HepG2 (cell line): ENCODE measurements around the gene ACSF3. TPM values are rescaled to one million over a fixed set of nuclear protein-coding genes. Genes with fewer than 3 reads are reported as not detected.

Source experiments
- ATAC-seq: fragments of 200-7000 bp; cut with Tn5 transposase; 3 replicates; pipeline ENCODE4 v1.9.1; 2020; ENCODE audit warnings: mild to moderate bottlenecking, moderate library complexity
- BruUV-seq: library from RNA; stranded (reverse); fragments of 400-500 nt; replicated peaks from 2 replicates; lab custom pipeline; 2021; lab: Mats Ljungman, UMichigan
- CTCF ChIA-PET: fragments of 300-600 bp; formaldehyde crosslinking; extraction: SDS; loops from one replicate; lab custom pipeline; 2021; ENCODE audit warnings: low total read pairs, inconsistent platforms, low intra/inter-chr PET ratio; lab: Yijun Ruan, JAX
- POLR2A ChIA-PET: fragments of 350-600 bp; sonication (Branson Sonifier 250); formaldehyde crosslinking; loops from one replicate; lab custom pipeline; 2020; ENCODE audit warnings: antibody characterized with exemption, inconsistent platforms; lab: Yijun Ruan, JAX
- DNase-seq: peaks from one replicate; pipeline ENCODE4 v3.0.0-alpha.2; 2015; ENCODE audit warnings: low spot score
- FAIRE-seq: peaks from 3 replicates; lab custom pipeline; 2011; peaks lifted over from hg19 to GRCh38; lab: Jason Lieb, UNC
- H2AFZ ChIP-seq: one replicate; pipeline ENCODE4 v1.6.1; 2011; ENCODE audit warnings: low read length, inconsistent platforms
- H3K27ac ChIP-seq: fragments of 300-600 bp; 3 replicates; pipeline ENCODE4 v1.8.0; 2011; ENCODE audit warnings: mixed run types, mild to moderate bottlenecking, mixed read lengths, low read length, inconsistent platforms; ENCODE audit not compliant: insufficient read depth; ENCODE audit errors: extremely low read length
- H3K27me3 ChIP-seq, 2 experiments: fragments of 200-600 bp in 1 of 2; 2 replicates in 1 of 2; 3 replicates in 1 of 2; pipeline versions ENCODE4 v1.6.0 to v1.8.0; 2011; ENCODE audit warnings: low read length in 2 of 2, mild to moderate bottlenecking in 2 of 2, moderate library complexity in 2 of 2, inconsistent platforms in 1 of 2; ENCODE audit not compliant: insufficient read depth in 2 of 2, control insufficient read depth in 1 of 2
- H3K36me3 ChIP-seq, 2 experiments: fragments of 200-600 bp in 1 of 2; replicated peaks in 1 of 2; 2 replicates in 1 of 2; 3 replicates in 1 of 2; pipeline versions ENCODE4 v1.5.1 to v1.8.0; 2011; ENCODE audit warnings: low read length in 2 of 2, inconsistent platforms in 1 of 2; ENCODE audit not compliant: insufficient read depth in 2 of 2, control insufficient read depth in 1 of 2
- H3K4me1 ChIP-seq: 2 replicates; pipeline ENCODE4 v1.5.1; 2012; ENCODE audit warnings: low read length, inconsistent platforms; ENCODE audit not compliant: insufficient read depth
- H3K4me2 ChIP-seq: 2 replicates; pipeline ENCODE4 v1.6.0; 2011; ENCODE audit warnings: low read depth, low read length, inconsistent platforms
- H3K4me3 ChIP-seq, 3 experiments: fragments of 200-600 bp in 1 of 3; sonication (generic), shearing (Covaris generic) in 1 of 3; replicated peaks in 1 of 3; 2 replicates each; pipeline ENCODE4 v1.5.1; 2011 to 2016; ENCODE audit warnings: low read length in 3 of 3, inconsistent platforms in 2 of 3, low read depth in 2 of 3, mild to moderate bottlenecking in 2 of 3, control low read depth in 1 of 3, mixed read lengths in 1 of 3; ENCODE audit not compliant: insufficient read depth in 1 of 3
- H3K79me2 ChIP-seq: one replicate; pipeline ENCODE4 v1.6.1; 2011; ENCODE audit warnings: low read length, inconsistent platforms; ENCODE audit not compliant: insufficient read depth
- H3K9ac ChIP-seq: 2 replicates; pipeline ENCODE4 v1.6.0; 2011; ENCODE audit warnings: mild to moderate bottlenecking, low read depth, low read length, inconsistent platforms; ENCODE audit not compliant: insufficient read depth
- H3K9me3 ChIP-seq: 2 replicates; pipeline ENCODE4 v1.5.1; 2012; ENCODE audit warnings: mild to moderate bottlenecking, low read length
- H4K20me1 ChIP-seq: 2 replicates; pipeline ENCODE4 v1.6.0; 2011; ENCODE audit warnings: inconsistent platforms, mild to moderate bottlenecking, low read length, moderate library complexity; ENCODE audit not compliant: insufficient read depth
- AGO2 ChIP-seq: fragments of 200-400 bp; formaldehyde crosslinking; optimal IDR thresholded peaks from 2 replicates; pipeline ENCODE3; 2017; ENCODE audit warnings: mild to moderate bottlenecking, low read depth, low read length, moderate library complexity
- PCBP1 ChIP-seq: fragments of 200-400 bp; formaldehyde crosslinking; IDR thresholded peaks from 2 replicates; pipeline ENCODE4 v1.6.1; 2017; ENCODE audit warnings: mild to moderate bottlenecking, low read depth, low read length, borderline replicate concordance
- RBFOX2 ChIP-seq: fragments of 200-400 bp; formaldehyde crosslinking; IDR thresholded peaks from 2 replicates; pipeline ENCODE4 v1.6.1; 2017; ENCODE audit warnings: low read depth, mild to moderate bottlenecking, low read length
- SNAI1 ChIP-seq: sonication (generic); formaldehyde crosslinking; IDR thresholded peaks from 2 replicates; pipeline ENCODE4 v1.5.0; 2020; ENCODE audit warnings: mild to moderate bottlenecking, missing genetic modification reagents, borderline replicate concordance
- TRAFD1 ChIP-seq: sonication (generic); formaldehyde crosslinking; IDR thresholded peaks from 2 replicates; pipeline ENCODE4 v1.5.1; 2020; ENCODE audit warnings: missing genetic modification reagents, mild to moderate bottlenecking, borderline replicate concordance
- WGBS: methylation state at CpG from one replicate; pipeline ENCODE4 v1.1.6; 2017; ENCODE audit warnings: low lambda C conversion rate; 5-methylcytosine and 5-hydroxymethylcytosine counted together
- in situ Hi-C: cut with HindIII; loops from 2 replicates; pipeline ENCODE4 v1.10.0; 2017; ENCODE audit warnings: low pct_unique_long_range_greater_than_20kb; ENCODE audit not compliant: extremely low pct_ligation_motif_present
- intact Hi-C: fragments of 100-400 bp; cut with micrococcal nuclease; formaldehyde crosslinking; loops from one replicate; pipeline ENCODE4 v1.10.0; 2022; ENCODE audit not compliant: unreplicated experiment
- polyA plus RNA-seq, 8 experiments: library from polyadenylated mRNA; depleted of rRNA in 3 of 8; stranded (reverse) in 7 of 8; unstranded in 1 of 8; fragments of >200 nt; fragmentation: Illumina TruSeq in 4 of 8; extraction: Trizol in 4 of 8; gene quantifications; 2 replicates each; pipeline versions ENCODE4 v1.2.1 to v1.2.3, GENCODE V29; 2011 to 2016; ENCODE audit warnings: low read depth in 4 of 8, missing spikeins in 1 of 8, mixed read lengths in 1 of 8; ENCODE audit not compliant: insufficient read depth in 1 of 8
- total RNA-seq, 5 experiments: library from RNA; depleted of rRNA; stranded (reverse); fragments of >200 nt; fragmentation: Illumina TruSeq; extraction: Trizol; gene quantifications; 2 replicates each; pipeline ENCODE4 v1.2.3, GENCODE V29; 2016; ENCODE audit warnings: low read depth in 1 of 5

Gene ACSF3
- total and polyA plus RNA-seq, 2 of the 13 experiments (the other 11 are each of a cell fraction or from before 2014, with no cell fraction given), result 14.9 to 30.6 TPM

- Histone ChIP-seq H3K27ac (no peak overlapping the region), H3K4me3 (no peak overlapping the region), H3K9ac (no peak overlapping the region), H2AFZ (no peak overlapping the region), H3K79me2 (no peaks in the 10 kb centered on the region), H3K27me3 (peaks cover 31 to 91% of the 10 kb centered on the region in 2 experiments), H3K4me2 (no peak overlapping the region), H3K36me3 (no peaks in the 10 kb centered on the region), H3K9me3 (no peaks in the 10 kb centered on the region), H3K4me1 (peaks cover 20% of the 10 kb centered on the region), H4K20me1 (no peaks in the 10 kb centered on the region)
- ChIA-PET CTCF (no interaction called here), POLR2A (no interaction called here)
- intact Hi-C loops, result no loop called here
- 37% methylated on average over 16 of the region's 21 CpGs for WGBS
- FAIRE-seq (no peak), ATAC-seq (no peak), DNase-seq (no peak)
- TF ChIP-seq AGO2, result peak; percentile 2
- TF ChIP-seq RBFOX2, result peak; percentile 7; the same call in 1 of the 2 replicates
- TF ChIP-seq PCBP1, result 0 out of 2 replicates have a peak, but pooled peaks have one; percentile 35
- no peak for TF ChIP-seq TRAFD1
- in situ Hi-C loops, result no loop called here
- BruUV-seq, result no TSS peak
These were observed 43.4 kb upstream of the ACSF3 start for GRCh38 chr16:89050119-89050867.

- FAIRE-seq, result no peak
- WGBS, result 80% methylated on average over 1 of the region's 23 CpGs
These were observed 42.8 kb upstream of the ACSF3 start for GRCh38 chr16:89050868-89051311.

More at GRCh38 chr16:89050868-89051311, 42.8 kb upstream of the ACSF3 start:
- Histone ChIP-seq H3K27ac (no peak overlapping the region), H3K27me3 (peaks cover 35 to 91% of the 10 kb centered on the region in 2 experiments), H3K9ac (no peak overlapping the region), H2AFZ (no peak overlapping the region), H3K79me2 (no peaks in the 10 kb centered on the region), H3K4me2 (no peak overlapping the region), H3K36me3 (no peaks in the 10 kb centered on the region), H3K9me3 (no peaks in the 10 kb centered on the region), H3K4me1 (peaks cover 20% of the 10 kb centered on the region), H4K20me1 (no peaks in the 10 kb centered on the region), H3K4me3 (no peak overlapping the region)
- ChIA-PET POLR2A (no interaction called here), CTCF (no interaction called here)
- intact Hi-C loops, result no loop called here
- DNase-seq (no peak), ATAC-seq (no peak)
- in situ Hi-C loops, result no loop called here
- no TSS peak for BruUV-seq
- TF ChIP-seq RBFOX2 (0 out of 2 replicates have a peak, but pooled peaks have one; percentile 38), SNAI1 (no peak)
